Hematopoietic multipotent progenitor cell treated with erythropoietin and hydrocortisone succinate and interleukin-3 and kit ligand, for 17 days (in vitro differentiated cells): ENCODE measurements around the gene LGALS12.
"Not testable (repeated sequence)": the region's sequence is repeated elsewhere in the genome, so short reads cannot be mapped to it uniquely, and the experiment has no call there.

Experiments
- DNase-seq: peaks from one replicate; pipeline ENCODE4 v3.0.0-alpha.2; 2015; ENCODE audit warnings: low spot score

Gene LGALS12

DNA sequence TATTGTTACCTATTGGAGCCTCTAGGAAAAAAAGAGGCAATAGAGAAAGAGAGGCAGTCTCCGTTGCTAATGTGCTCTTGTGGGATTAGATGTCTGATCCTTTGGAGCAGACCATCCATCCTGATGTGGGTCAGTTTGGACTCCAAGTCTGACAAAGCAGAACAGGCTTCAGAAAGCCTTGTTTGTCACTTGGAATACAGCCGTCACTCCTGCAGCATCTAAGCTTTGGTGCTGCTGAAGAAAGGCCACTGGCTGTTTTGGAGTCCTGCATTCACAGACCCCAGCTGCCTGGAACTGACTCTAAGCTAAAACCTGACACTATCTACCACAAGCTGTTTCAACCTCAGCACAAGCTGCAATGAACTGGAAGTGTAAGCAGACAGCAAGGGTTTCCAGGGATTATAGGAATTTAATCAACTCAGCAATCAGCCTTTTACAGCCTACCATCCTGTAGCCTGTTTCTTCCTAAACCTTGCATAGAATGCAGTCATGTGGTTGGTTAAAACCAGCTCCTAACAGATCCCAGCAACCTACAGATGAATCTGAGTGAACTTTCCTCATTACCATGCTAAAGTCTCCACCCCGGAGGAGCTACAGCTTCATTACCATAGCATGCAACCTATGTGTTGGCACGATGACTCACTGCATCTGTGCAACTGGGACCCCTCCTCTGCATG, 27.1 kb downstream of the LGALS12 start:
- no peak for DNase-seq

DNA sequence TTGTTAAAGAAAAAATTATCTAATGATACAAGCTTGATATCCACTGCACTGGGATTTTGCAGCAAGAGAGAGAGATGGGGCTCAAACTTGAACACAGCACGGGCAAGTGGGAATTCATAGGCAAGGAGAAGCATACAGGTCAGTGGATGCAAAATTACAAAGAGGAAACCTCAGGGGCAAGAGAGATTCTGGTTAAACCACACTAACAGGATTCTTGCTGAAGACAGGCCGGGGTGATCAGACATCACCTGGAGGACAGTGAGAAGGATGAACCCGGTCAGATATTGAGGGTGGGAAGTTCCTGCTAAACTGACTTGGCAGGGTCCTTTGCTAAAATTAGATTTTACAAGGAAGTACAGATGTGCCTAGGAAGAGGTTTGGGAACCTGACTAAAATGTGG, 28.2 kb downstream of the LGALS12 start:
- no peak for DNase-seq

- no peak for DNase-seq
Measured at GRCh38 chr11:63534895-63535461, 29.1 kb downstream of the LGALS12 start.

GRCh38 chr11:63535734-63536133, 29.9 kb downstream of the LGALS12 start:
- DNase-seq = no peak

- DNase-seq = peak; percentile 39
Measured at GRCh38 chr11:63536669-63537292, 30.9 kb downstream of the LGALS12 start, which contains the start of gene PLAAT4. Gene PLAAT4 (plus strand): TSS chr11:63536808. CDS start chr11:63536869, 61 bp downstream.

- no peak for DNase-seq
Measured at GRCh38 chr11:63537293-63538101, 31.6 kb downstream of the LGALS12 start.

- not testable (repeated sequence) for DNase-seq
Measured at GRCh38 chr11:63542506-63542905, 36.6 kb downstream of the LGALS12 start.

DNA sequence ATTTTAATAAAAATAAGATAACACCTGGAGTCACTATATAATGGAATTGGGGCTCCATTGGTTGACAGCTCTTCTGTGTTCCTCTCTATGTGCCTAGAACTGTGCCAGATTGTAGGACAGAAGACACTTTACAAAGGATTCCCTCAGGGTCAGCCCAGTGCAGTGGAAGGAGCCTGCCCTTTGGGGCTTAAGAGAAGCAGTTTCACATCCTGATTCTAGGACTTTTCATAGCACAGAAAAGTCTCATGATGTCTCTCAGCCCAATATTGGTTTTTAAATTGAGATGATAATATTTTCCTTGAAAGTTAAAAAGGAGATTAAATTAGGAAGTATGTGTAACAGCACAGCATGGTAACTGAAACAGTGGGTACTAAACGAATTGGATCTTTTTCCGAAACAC, 37.8 kb downstream of the LGALS12 start:
- DNase-seq = no peak

- no peak for DNase-seq
Measured at GRCh38 chr11:63547061-63547460, 41.2 kb downstream of the LGALS12 start.

- no peak for DNase-seq
Measured at GRCh38 chr11:63548178-63548577, 42.3 kb downstream of the LGALS12 start.

- no peak for DNase-seq
Measured at GRCh38 chr11:63549411-63549810, 43.5 kb downstream of the LGALS12 start.

- DNase-seq = not testable (repeated sequence)
Measured at GRCh38 chr11:63550156-63550700, 44.3 kb downstream of the LGALS12 start.

- DNase-seq = no peak
Measured at GRCh38 chr11:63551091-63551888, 45.4 kb downstream of the LGALS12 start.

- DNase-seq = no peak
Measured at GRCh38 chr11:63551889-63552266, 46.0 kb downstream of the LGALS12 start.

DNA sequence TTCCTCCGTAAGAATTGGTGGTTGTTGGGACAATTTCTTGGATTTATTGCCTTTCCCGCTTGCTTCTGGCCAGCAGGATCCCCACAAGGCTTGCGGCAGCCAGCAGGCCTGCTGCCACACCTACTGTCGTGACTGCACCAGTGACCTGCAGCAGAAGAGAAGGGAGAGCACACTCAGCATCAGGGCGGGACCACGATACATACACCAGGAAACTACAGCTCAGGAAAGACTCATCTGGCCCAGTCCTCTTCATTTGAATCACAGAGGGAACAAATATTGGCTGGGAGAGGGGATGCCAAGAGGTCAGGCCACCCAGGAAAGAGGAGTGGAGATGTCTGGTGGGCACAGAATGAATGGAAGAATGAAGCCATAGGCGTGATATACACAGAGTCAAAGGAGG, 47.0 kb downstream of the LGALS12 start:
- DNase-seq = no peak

GRCh38 chr11:63553759-63554158, 47.9 kb downstream of the LGALS12 start:
- no peak for DNase-seq

GRCh38 chr11:63554877-63555223, 49.0 kb downstream of the LGALS12 start:
- no peak for DNase-seq

DNA sequence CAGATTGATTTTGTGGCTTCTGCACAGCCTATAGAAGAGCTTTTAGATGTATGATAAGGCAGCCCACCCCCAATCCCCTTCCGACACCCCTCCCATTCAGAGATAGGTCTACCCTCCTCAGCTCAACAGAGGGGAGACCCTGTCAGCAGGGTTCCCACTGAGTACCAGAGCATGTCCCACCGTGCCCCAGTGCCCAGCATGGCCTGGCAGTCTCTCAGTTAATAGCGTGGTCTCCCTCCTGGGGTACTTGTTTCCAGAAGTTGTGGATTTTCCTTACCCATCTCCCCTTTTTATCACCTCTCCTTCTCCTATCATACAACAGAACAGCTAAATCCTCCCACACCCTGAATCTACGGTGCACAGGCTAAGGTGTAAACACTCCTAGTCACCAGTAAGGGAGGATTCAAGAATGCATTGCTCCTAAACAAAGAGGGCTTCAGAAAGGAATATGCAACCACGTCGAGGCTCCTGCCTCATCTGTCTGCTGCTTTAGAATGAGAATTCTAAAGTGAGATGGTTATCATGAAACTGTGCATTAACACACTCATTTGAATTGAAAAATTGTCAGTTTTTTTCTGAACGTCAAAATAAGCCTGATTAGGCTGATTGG, 50.6 kb downstream of the LGALS12 start:
- DNase-seq = no peak

DNA sequence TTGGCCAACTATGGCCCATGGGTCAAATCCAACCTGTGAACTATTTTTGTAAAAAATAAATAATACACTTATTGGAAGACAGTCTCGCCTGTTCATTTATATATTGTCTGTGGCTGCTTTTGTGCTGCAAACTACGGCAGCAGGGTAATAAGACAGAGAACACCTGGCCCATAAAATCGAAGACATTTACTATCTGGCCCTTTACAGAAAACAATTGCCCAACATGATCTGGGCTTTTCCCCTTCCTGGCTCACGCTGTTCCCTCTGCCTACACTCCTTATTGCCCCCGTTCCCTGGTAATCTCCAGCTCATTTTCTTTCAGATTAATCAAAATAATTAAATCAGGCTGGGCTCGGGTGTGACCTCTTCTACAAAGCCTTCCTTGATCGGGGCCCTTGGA, 51.7 kb downstream of the LGALS12 start:
- DNase-seq = no peak

- DNase-seq = no peak
Measured at GRCh38 chr11:63558459-63559157, 52.7 kb downstream of the LGALS12 start.
